ENCODE results near the gene EDNRB.

The EDNRB gene

GRCh38 chr13:77896536-77896935 lies 22.1 kb downstream of the EDNRB start:
- Histone ChIP-seq H3F3A (ENCODE audit: low read depth) (no peaks in the 10 kb centered on the region), H3K27me3 (ENCODE audit: insufficient read depth, low read length, poor library complexity, severe bottlenecking) (no peaks in the 10 kb centered on the region), H3K9me3 (ENCODE audit: insufficient read depth, low read depth, low read length) (no peaks in the 10 kb centered on the region), H3K36me3 (ENCODE audit: insufficient read depth, low read length) (no peaks in the 10 kb centered on the region), H3K4me1 (ENCODE audit: insufficient read depth, low read length, poor library complexity, severe bottlenecking) (no peaks in the 10 kb centered on the region), H3K9ac (ENCODE audit: low read depth, low read length, poor library complexity, severe bottlenecking) (no peak overlapping the region), H3K9me2 (replicated peaks; ENCODE audit: low read depth, low read length) (no peaks in the 10 kb centered on the region), H4K20me1 (ENCODE audit: insufficient read depth, low read length, poor library complexity, severe bottlenecking) (no peaks in the 10 kb centered on the region), H3K4me2 (ENCODE audit: low read depth, low read length, poor library complexity, severe bottlenecking) (no peak overlapping the region), H3K4me3 (ENCODE audit: low read length, poor library complexity, severe bottlenecking) (no peak overlapping the region), H3K79me2 (ENCODE audit: insufficient read depth, low read length) (no peaks in the 10 kb centered on the region), H2AFZ (ENCODE audit: low read length) (no peak overlapping the region)
- TF ChIP-seq EZH2phosphoT487 (IDR thresholded peaks at IDR 0.05; ENCODE audit: borderline replicate concordance), result no peak
- TF ChIP-seq, protein P1, sequence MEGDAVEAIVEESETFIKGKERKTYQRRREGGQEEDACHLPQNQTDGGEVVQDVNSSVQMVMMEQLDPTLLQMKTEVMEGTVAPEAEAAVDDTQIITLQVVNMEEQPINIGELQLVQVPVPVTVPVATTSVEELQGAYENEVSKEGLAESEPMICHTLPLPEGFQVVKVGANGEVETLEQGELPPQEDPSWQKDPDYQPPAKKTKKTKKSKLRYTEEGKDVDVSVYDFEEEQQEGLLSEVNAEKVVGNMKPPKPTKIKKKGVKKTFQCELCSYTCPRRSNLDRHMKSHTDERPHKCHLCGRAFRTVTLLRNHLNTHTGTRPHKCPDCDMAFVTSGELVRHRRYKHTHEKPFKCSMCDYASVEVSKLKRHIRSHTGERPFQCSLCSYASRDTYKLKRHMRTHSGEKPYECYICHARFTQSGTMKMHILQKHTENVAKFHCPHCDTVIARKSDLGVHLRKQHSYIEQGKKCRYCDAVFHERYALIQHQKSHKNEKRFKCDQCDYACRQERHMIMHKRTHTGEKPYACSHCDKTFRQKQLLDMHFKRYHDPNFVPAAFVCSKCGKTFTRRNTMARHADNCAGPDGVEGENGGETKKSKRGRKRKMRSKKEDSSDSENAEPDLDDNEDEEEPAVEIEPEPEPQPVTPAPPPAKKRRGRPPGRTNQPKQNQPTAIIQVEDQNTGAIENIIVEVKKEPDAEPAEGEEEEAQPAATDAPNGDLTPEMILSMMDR (conservative IDR thresholded peaks at IDR 0.05; ENCODE audit: low read length), result no peak

DNA sequence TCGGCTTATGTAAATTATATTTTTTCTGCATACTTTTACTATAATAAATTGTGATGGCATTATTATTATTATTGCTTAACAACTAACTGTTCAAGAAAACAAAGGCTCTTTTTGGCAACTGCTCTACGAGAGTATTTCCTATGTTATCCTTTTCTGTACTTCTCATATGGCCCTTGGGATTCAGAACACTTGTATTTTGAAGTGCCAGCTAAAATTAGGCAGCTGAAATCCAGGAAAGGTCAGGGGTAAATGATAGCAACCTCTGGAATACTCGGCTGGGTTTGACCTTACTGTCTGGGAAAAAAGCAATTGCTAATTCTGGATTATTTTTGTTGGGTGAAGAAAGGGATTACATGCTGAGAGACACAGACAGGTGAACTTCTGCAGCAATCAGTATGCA lies 23.9 kb downstream of the EDNRB start:
- Histone ChIP-seq H3K4me2 (ENCODE audit: low read depth, low read length, poor library complexity, severe bottlenecking) (no peak overlapping the region), H3K9ac (ENCODE audit: low read depth, low read length, poor library complexity, severe bottlenecking) (no peak overlapping the region), H2AFZ (ENCODE audit: low read length) (no peak overlapping the region), H3K9me2 (replicated peaks; ENCODE audit: low read depth, low read length) (no peaks in the 10 kb centered on the region), H3K4me3 (ENCODE audit: low read length, poor library complexity, severe bottlenecking) (no peak overlapping the region), H3K27me3 (ENCODE audit: insufficient read depth, low read length, poor library complexity, severe bottlenecking) (no peaks in the 10 kb centered on the region), H3F3A (ENCODE audit: low read depth) (no peaks in the 10 kb centered on the region), H3K9me3 (ENCODE audit: insufficient read depth, low read depth, low read length) (no peaks in the 10 kb centered on the region), H4K20me1 (ENCODE audit: insufficient read depth, low read length, poor library complexity, severe bottlenecking) (no peaks in the 10 kb centered on the region), H3K4me1 (ENCODE audit: insufficient read depth, low read length, poor library complexity, severe bottlenecking) (no peaks in the 10 kb centered on the region), H3K36me3 (ENCODE audit: insufficient read depth, low read length) (no peaks in the 10 kb centered on the region), H3K79me2 (ENCODE audit: insufficient read depth, low read length) (no peaks in the 10 kb centered on the region)
- TF ChIP-seq, protein P1 (conservative IDR thresholded peaks at IDR 0.05; ENCODE audit: low read length), result no peak
- TF ChIP-seq EZH2phosphoT487 (IDR thresholded peaks at IDR 0.05; ENCODE audit: borderline replicate concordance), result no peak

GRCh38 chr13:77893066-77893465 lies 25.6 kb downstream of the EDNRB start:
- H3K9me2 ChIP-seq (replicated peaks; ENCODE audit: low read depth, low read length), result no peaks in the 10 kb centered on the region
- no peaks in the 10 kb centered on the region for H3K27me3 ChIP-seq (ENCODE audit: insufficient read depth, low read length, poor library complexity, severe bottlenecking)
- no peaks in the 10 kb centered on the region for H3K4me1 ChIP-seq (ENCODE audit: insufficient read depth, low read length, poor library complexity, severe bottlenecking)
- H4K20me1 ChIP-seq (ENCODE audit: insufficient read depth, low read length, poor library complexity, severe bottlenecking), result no peaks in the 10 kb centered on the region
- H3F3A ChIP-seq (ENCODE audit: low read depth), result no peaks in the 10 kb centered on the region
- H3K36me3 ChIP-seq (ENCODE audit: insufficient read depth, low read length), result no peaks in the 10 kb centered on the region
- H3K9ac ChIP-seq (ENCODE audit: low read depth, low read length, poor library complexity, severe bottlenecking), result no peak overlapping the region
- no peak overlapping the region for H3K4me2 ChIP-seq (ENCODE audit: low read depth, low read length, poor library complexity, severe bottlenecking)
- H2AFZ ChIP-seq (ENCODE audit: low read length), result no peak overlapping the region
- H3K4me3 ChIP-seq (ENCODE audit: low read length, poor library complexity, severe bottlenecking), result no peak overlapping the region
- H3K79me2 ChIP-seq (ENCODE audit: insufficient read depth, low read length), result no peaks in the 10 kb centered on the region
- TF ChIP-seq, protein P1 (conservative IDR thresholded peaks at IDR 0.05; ENCODE audit: low read length), result no peak
- TF ChIP-seq EZH2phosphoT487 (IDR thresholded peaks at IDR 0.05; ENCODE audit: borderline replicate concordance), result no peak
- no peaks in the 10 kb centered on the region for H3K9me3 ChIP-seq (ENCODE audit: insufficient read depth, low read depth, low read length)

All from Loucy (cell line).